Bronchial epithelial cell (primary cell): ENCODE data around the gene MPZ. TPM values are rescaled to one million over a fixed set of nuclear protein-coding genes. Genes with fewer than 3 reads are reported as not detected.

Source experiments
- DNase-seq: peaks from one replicate; pipeline ENCODE4 v3.0.0-alpha.2; 2010; ENCODE audit warnings: low read depth
- FAIRE-seq: peaks from 2 replicates; lab custom pipeline; 2011; peaks lifted over from hg19 to GRCh38; lab: Jason Lieb, UNC
- H3K27me3 ChIP-seq: 2 replicates; pipeline ENCODE4 v1.5.1; 2011; ENCODE audit warnings: low read length; ENCODE audit not compliant: control insufficient read depth, insufficient read depth
- H3K36me3 ChIP-seq: 2 replicates; pipeline ENCODE4 v1.5.1; 2011; ENCODE audit warnings: low read length; ENCODE audit not compliant: control insufficient read depth, insufficient read depth
- H3K4me3 ChIP-seq: 2 replicates; pipeline ENCODE4 v1.5.1; 2011; ENCODE audit warnings: mild to moderate bottlenecking, low read depth, low read length, control low read depth
- CTCF ChIP-seq: IDR thresholded peaks from 2 replicates; pipeline ENCODE4 v1.5.1; 2011; ENCODE audit warnings: mild to moderate bottlenecking, moderate library complexity, low read length, control low read depth, inconsistent platforms; ENCODE audit not compliant: insufficient read depth, severe bottlenecking
- total RNA-seq: library from RNA; depleted of rRNA; stranded (reverse); fragments of >200 nt; gene quantifications from 2 replicates; pipeline ENCODE4 v1.2.1, GENCODE V29; 2014

Gene MPZ
- total RNA-seq, 1 donor from 2014 or later = under 0.01 TPM

DNA sequence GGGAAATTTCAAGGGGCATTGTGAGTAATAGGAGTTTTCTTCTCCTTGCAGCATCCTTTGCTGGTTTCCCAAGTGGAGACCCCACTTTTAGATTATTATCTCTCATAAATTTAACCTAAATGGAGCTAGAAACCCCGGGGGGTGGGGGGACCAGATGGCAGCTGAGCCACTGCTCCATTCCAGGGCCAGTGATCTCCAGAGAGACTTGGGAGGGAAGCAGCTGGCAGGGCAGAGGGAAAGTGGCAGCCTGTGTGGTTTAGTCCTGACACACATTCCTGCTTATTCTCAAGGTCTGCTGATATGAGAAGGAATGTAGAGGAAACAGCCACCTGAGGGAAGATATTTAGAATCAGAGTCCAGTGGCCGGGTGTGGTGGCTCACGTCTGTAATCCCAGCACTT is 34.9 kb downstream of the MPZ start:
- Histone ChIP-seq H3K4me3 (no peak overlapping the region), H3K36me3 (no peaks in the 10 kb centered on the region), H3K27me3 (no peaks in the 10 kb centered on the region)
- TF ChIP-seq CTCF = no peak
- FAIRE-seq (no peak), DNase-seq (no peak)

DNA sequence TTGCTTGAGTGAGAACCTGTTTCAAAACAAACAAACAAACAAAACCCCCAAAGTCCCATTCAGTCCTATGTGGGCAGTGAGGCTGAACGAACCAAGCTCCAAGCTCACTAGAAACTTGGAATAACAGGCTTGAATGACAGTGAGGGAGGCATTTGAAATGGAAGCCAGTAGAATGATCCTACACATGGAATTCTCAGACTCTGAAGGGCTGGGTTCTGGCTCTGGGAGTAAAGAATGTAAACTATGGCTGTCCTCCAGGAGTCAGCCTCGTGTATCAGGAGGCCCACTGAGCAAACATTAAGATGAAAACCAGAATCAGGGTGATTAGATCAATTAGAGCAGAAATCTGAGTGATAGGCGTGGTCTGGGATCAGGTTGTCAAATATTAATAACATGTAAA is 36.4 kb downstream of the MPZ start:
- Histone ChIP-seq H3K27me3 (no peaks in the 10 kb centered on the region), H3K36me3 (no peaks in the 10 kb centered on the region), H3K4me3 (no peak overlapping the region)
- FAIRE-seq = no peak
- no peak for TF ChIP-seq CTCF
- no peak for DNase-seq

DNA sequence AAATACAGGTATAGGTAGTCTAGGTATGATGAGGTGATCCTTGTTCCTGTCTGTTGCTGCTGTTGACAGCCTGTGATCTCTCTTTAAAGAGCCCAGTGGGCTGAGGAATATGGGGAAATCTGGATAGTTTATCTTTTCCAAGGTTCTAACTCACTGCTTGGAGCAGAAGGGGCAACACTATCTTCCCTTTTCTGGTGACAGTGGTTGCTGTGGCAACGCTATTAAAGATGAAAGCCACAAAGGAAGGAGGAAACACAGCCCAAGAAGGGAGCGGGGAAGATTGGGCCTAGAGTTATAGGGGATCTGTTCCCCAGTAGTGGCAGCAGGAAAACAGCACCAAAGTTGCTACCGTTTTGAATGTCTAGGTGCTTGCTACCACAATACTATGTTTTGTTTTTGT is 42.4 kb downstream of the MPZ start:
- no peak for DNase-seq
- no peak for FAIRE-seq
- TF ChIP-seq CTCF = no peak

GRCh38 chr1:161266836-161267235 is 42.9 kb downstream of the MPZ start:
- DNase-seq = no peak
- Histone ChIP-seq H3K27me3 (no peaks in the 10 kb centered on the region), H3K4me3 (no peak overlapping the region), H3K36me3 (no peaks in the 10 kb centered on the region)
- FAIRE-seq = no peak
- TF ChIP-seq CTCF = no peak

More for the DNA sequence above, 42.4 kb downstream of the MPZ start:
- Histone ChIP-seq H3K36me3 (no peaks in the 10 kb centered on the region), H3K27me3 (no peaks in the 10 kb centered on the region), H3K4me3 (no peak overlapping the region)

DNA sequence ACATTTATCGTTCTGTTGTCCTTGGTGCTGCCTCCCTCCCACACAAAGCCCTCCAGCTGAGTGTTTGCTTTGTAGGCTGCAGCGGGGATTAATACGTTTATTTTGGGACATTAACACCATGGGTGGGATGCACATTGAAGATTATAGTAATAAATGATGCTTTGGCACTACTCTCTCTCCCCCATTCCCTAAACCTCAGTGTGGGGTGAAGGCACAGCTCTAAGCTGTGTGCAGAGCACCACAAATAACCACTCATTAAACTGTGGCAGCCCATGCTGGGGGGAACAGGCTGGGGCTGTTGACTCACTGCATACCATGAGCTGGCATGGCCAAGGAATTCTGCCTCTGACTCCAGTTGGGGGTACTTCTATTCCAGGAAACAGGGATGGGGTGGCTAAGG is 43.6 kb downstream of the MPZ start:
- no peak overlapping the region for H3K4me3 ChIP-seq
- DNase-seq (peak; percentile 42), FAIRE-seq (no peak)
- H3K36me3 ChIP-seq = no peaks in the 10 kb centered on the region
- TF ChIP-seq CTCF = no peak
- no peaks in the 10 kb centered on the region for H3K27me3 ChIP-seq

- Histone ChIP-seq H3K4me3 (no peak overlapping the region), H3K27me3 (no peaks in the 10 kb centered on the region), H3K36me3 (no peaks in the 10 kb centered on the region)
- DNase-seq = no peak
- no peak for FAIRE-seq
- TF ChIP-seq CTCF = no peak
These were observed 44.5 kb downstream of the MPZ start for GRCh38 chr1:161265305-161265704.
